LHCN-M2 (cell line): ENCODE results near the gene PNLIPRP1. TPM values are rescaled to one million over a fixed set of nuclear protein-coding genes. Genes with fewer than 3 reads are reported as not detected.

ENCODE experiments used
- DNase-seq: peaks from one replicate; pipeline ENCODE4 v3.0.0-alpha.2; 2012; ENCODE audit warnings: low read depth
- total RNA-seq: library from RNA; depleted of rRNA; stranded (reverse); fragments of >200 nt; gene quantifications from 2 replicates; pipeline ENCODE4 v1.2.3, GENCODE V29; 2014; rRNA removed

Gene PNLIPRP1
- total RNA-seq, 1 experiment from 2014 or later: not detected

GRCh38 chr10:116631871-116632295, 41.1 kb downstream of the PNLIPRP1 start:
- no peak for DNase-seq

- DNase-seq: no peak
These were observed 41.9 kb downstream of the PNLIPRP1 start for GRCh38 chr10:116632596-116633215.

GRCh38 chr10:116633216-116633600, 42.4 kb downstream of the PNLIPRP1 start:
- DNase-seq: no peak

GRCh38 chr10:116634126-116634975, 43.6 kb downstream of the PNLIPRP1 start:
- DNase-seq: no peak

- DNase-seq: no peak
These were observed 45.6 kb downstream of the PNLIPRP1 start for GRCh38 chr10:116636385-116636784.

GRCh38 chr10:116636976-116637375, 46.2 kb downstream of the PNLIPRP1 start:
- DNase-seq: no peak

- no peak for DNase-seq
These were observed 47.1 kb downstream of the PNLIPRP1 start for GRCh38 chr10:116637830-116638229.

GRCh38 chr10:116646502-116646901, 55.7 kb downstream of the PNLIPRP1 start:
- DNase-seq: no peak

GRCh38 chr10:116648903-116649302, 58.1 kb downstream of the PNLIPRP1 start:
- DNase-seq: no peak

- DNase-seq: no peak
These were observed 63.1 kb downstream of the PNLIPRP1 start for GRCh38 chr10:116653885-116654284.

GRCh38 chr10:116654816-116655215, 64.1 kb downstream of the PNLIPRP1 start:
- no peak for DNase-seq

- no peak for DNase-seq
These were observed 64.8 kb downstream of the PNLIPRP1 start for GRCh38 chr10:116655568-116655967.

- no peak for DNase-seq
These were observed 65.3 kb downstream of the PNLIPRP1 start for GRCh38 chr10:116656044-116656443.

GRCh38 chr10:116657863-116658551, 67.2 kb downstream of the PNLIPRP1 start:
- DNase-seq: no peak

Other genes starting within 250 kb of the PNLIPRP1 start
- 0.06 TPM in 1 of 2 replicates, not detected in the other for gene PNLIPRP3, start 163.1 kb upstream of the PNLIPRP1 start, total RNA-seq
- 0.13 and 0.34 TPM in 2 replicates for gene PNLIP, start 45.0 kb upstream of the PNLIPRP1 start, total RNA-seq
- gene PNLIPRP2, start 30.0 kb downstream of the PNLIPRP1 start, total RNA-seq: not detected in 2 replicates
- 3.6 TPM in 2 replicates for gene HSPA12A, start 151.6 kb downstream of the PNLIPRP1 start, total RNA-seq